Vagina (tissue), 2 donors: ENCODE results near the gene PPP4C.

Experiments used
- POLR2A ChIP-seq, 2 donors: fragments of 450-650 bp; IDR thresholded peaks; one replicate each; pipeline ENCODE4 v1.6.1; 2017; ENCODE audit warnings: antibody characterized with exemption in 2 of 2, mild to moderate bottlenecking in 2 of 2, moderate library complexity in 2 of 2
- TF ChIP-seq, protein P1 (sequence below), 3 experiments: fragments of 450-650 bp in 2 of 3; fragments of 200-600 bp in 1 of 3; sonication (generic) in 1 of 3; IDR thresholded peaks; one replicate each; pipeline ENCODE4 v1.5.1; 2017 to 2019; ENCODE audit warnings: antibody characterized with exemption in 3 of 3, mild to moderate bottlenecking in 2 of 3, moderate library complexity in 2 of 3

- TF ChIP-seq, protein P1, sequence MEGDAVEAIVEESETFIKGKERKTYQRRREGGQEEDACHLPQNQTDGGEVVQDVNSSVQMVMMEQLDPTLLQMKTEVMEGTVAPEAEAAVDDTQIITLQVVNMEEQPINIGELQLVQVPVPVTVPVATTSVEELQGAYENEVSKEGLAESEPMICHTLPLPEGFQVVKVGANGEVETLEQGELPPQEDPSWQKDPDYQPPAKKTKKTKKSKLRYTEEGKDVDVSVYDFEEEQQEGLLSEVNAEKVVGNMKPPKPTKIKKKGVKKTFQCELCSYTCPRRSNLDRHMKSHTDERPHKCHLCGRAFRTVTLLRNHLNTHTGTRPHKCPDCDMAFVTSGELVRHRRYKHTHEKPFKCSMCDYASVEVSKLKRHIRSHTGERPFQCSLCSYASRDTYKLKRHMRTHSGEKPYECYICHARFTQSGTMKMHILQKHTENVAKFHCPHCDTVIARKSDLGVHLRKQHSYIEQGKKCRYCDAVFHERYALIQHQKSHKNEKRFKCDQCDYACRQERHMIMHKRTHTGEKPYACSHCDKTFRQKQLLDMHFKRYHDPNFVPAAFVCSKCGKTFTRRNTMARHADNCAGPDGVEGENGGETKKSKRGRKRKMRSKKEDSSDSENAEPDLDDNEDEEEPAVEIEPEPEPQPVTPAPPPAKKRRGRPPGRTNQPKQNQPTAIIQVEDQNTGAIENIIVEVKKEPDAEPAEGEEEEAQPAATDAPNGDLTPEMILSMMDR (IDR thresholded peaks at IDR 0.05), result no peak
- TF ChIP-seq POLR2A (IDR thresholded peaks at IDR 0.05), result no peak
Observed at GRCh38 chr16:30121741-30122571, 46.2 kb downstream of the PPP4C start.
